Fibroblast of the aortic adventitia (primary cell): ENCODE measurements around the gene ZSCAN12. TPM values are rescaled to one million over a fixed set of nuclear protein-coding genes. Genes with fewer than 3 reads are reported as not detected.
"Not testable (repeated sequence)": the region's sequence is repeated elsewhere in the genome, so short reads cannot be mapped to it uniquely, and the experiment has no call there.

Experiments used
- DNase-seq: peaks from one replicate; pipeline ENCODE4 v3.0.0-alpha.2; 2010; ENCODE audit warnings: low read depth
- H3K4me3 ChIP-seq: 2 replicates; pipeline ENCODE4 v1.5.1; 2011; ENCODE audit warnings: low read depth, mild to moderate bottlenecking, control low read depth, low read length, moderate library complexity
- total RNA-seq: library from RNA; depleted of rRNA; stranded (reverse); fragments of >200 nt; gene quantifications from 2 replicates; pipeline ENCODE4 v1.2.3, GENCODE V29; 2012; ENCODE audit warnings: low replicate concordance
- TF ChIP-seq, protein P1 (sequence below): IDR thresholded peaks from 2 replicates; pipeline ENCODE4 v1.5.1; 2011; ENCODE audit warnings: mild to moderate bottlenecking, low read length, control low read depth, inconsistent platforms; ENCODE audit not compliant: insufficient read depth

The ZSCAN12 gene
- total RNA-seq, 1 donor = 6.5 TPM

DNA sequence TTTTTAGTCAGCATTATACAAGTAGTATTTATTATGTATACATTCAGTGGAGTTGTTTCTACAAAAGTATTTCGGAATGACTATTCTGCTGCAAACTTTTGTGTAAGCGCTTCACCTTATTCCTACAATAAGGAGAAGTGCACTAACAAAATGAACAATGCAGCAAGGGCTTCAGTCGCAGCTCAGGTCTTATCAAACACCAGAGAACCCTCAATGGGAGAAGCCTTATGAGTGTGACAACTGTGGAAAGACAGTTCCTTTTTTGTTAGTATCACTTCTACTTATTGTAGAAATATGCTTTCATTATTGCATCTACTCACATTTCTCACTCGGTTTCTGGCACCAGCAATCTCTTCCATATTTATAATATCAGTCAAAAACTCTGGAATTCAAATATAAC lies 31.0 kb downstream of the ZSCAN12 start:
- TF ChIP-seq, protein P1, sequence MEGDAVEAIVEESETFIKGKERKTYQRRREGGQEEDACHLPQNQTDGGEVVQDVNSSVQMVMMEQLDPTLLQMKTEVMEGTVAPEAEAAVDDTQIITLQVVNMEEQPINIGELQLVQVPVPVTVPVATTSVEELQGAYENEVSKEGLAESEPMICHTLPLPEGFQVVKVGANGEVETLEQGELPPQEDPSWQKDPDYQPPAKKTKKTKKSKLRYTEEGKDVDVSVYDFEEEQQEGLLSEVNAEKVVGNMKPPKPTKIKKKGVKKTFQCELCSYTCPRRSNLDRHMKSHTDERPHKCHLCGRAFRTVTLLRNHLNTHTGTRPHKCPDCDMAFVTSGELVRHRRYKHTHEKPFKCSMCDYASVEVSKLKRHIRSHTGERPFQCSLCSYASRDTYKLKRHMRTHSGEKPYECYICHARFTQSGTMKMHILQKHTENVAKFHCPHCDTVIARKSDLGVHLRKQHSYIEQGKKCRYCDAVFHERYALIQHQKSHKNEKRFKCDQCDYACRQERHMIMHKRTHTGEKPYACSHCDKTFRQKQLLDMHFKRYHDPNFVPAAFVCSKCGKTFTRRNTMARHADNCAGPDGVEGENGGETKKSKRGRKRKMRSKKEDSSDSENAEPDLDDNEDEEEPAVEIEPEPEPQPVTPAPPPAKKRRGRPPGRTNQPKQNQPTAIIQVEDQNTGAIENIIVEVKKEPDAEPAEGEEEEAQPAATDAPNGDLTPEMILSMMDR = no peak
- H3K4me3 ChIP-seq = no peak overlapping the region
- DNase-seq = no peak

DNA sequence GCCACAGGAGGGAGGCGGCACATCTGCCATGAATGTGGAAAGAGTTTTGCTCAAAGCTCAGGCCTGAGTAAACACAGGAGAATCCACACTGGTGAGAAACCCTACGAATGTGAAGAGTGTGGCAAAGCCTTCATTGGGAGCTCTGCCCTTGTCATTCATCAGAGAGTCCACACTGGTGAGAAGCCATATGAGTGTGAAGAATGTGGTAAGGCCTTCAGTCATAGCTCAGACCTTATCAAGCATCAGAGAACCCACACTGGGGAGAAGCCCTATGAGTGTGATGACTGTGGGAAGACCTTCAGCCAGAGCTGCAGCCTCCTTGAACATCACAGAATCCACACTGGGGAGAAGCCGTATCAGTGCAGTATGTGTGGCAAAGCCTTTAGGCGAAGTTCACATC lies 34.0 kb downstream of the ZSCAN12 start:
- not testable (repeated sequence) for H3K4me3 ChIP-seq, DNase-seq

DNA sequence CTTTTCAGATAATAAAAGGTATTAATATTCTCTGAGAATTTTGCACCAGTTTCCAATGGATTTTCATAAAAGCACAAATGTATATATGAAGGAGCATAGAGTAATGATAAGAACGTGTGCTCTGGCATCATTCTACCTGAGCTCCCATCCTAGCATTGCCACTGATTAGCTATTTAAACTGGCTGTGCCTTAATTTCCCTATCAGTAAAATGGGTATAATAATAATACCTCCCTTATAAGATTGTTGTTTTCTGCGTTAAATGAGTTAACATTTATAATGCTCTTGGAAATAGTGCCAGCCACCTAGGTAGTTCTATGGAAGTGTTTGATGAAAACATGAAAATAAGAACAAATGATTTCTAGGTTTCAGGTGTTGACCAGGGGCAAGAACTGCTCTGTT lies 38.6 kb downstream of the ZSCAN12 start:
- DNase-seq = no peak
- TF ChIP-seq, protein P1 = no peak
- H3K4me3 ChIP-seq = no peak overlapping the region

DNA sequence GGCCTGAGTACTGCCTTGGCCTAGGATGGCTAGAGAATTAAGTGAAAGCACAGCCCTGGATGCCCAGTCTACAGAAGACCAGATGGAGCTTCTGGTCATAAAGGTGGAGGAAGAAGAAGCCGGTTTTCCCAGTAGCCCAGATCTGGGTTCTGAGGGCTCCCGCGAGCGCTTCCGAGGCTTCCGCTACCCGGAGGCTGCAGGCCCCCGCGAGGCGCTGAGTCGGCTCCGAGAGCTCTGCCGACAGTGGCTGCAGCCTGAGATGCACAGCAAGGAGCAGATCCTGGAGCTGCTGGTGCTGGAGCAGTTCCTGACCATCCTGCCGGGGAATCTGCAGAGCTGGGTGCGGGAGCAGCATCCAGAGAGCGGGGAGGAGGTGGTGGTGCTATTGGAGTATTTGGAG lies 40.0 kb downstream of the ZSCAN12 start:
- not testable (repeated sequence) for DNase-seq, H3K4me3 ChIP-seq

DNA sequence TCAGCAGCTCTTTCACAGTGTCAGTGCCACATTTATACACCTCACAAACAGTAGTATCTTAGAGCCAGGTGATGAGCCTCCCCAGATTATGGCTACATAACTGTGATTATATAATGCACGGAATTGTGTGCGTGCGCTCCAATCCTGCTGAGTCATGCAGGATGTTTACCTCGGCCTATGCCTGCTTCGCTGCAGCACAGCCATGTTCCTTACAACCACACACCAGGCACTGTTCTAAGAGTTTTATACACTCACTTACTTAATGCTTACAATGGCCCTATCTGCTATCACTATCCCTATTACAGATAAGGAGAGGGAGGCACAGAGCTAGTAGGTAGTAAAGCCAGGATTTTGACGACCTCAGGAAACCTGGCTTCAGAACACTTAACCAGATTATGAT lies 42.5 kb downstream of the ZSCAN12 start:
- TF ChIP-seq, protein P1 = no peak
- no peak for DNase-seq

DNA sequence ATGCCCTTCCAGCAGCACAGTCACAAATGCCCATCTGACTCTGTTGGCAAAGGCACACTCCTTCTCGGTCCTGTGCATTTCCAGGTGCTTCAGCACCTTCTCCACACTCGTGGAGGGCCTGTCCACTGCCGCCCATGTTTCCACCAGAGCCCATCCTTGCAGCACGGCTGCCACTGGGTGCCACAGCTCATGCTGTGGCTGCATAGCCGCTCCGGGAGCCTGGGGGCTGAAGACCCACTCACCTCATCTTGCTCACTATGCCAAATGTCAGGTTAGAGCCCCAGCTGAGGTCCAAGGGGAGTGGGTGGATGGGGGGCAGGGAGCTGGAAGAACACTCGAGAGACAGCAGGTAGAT lies 42.9 kb downstream of the ZSCAN12 start:
- TF ChIP-seq, protein P1 = no peak
- DNase-seq = no peak
- no peak overlapping the region for H3K4me3 ChIP-seq

More for the DNA sequence above, 42.5 kb downstream of the ZSCAN12 start:
- H3K4me3 ChIP-seq = no peak overlapping the region

DNA sequence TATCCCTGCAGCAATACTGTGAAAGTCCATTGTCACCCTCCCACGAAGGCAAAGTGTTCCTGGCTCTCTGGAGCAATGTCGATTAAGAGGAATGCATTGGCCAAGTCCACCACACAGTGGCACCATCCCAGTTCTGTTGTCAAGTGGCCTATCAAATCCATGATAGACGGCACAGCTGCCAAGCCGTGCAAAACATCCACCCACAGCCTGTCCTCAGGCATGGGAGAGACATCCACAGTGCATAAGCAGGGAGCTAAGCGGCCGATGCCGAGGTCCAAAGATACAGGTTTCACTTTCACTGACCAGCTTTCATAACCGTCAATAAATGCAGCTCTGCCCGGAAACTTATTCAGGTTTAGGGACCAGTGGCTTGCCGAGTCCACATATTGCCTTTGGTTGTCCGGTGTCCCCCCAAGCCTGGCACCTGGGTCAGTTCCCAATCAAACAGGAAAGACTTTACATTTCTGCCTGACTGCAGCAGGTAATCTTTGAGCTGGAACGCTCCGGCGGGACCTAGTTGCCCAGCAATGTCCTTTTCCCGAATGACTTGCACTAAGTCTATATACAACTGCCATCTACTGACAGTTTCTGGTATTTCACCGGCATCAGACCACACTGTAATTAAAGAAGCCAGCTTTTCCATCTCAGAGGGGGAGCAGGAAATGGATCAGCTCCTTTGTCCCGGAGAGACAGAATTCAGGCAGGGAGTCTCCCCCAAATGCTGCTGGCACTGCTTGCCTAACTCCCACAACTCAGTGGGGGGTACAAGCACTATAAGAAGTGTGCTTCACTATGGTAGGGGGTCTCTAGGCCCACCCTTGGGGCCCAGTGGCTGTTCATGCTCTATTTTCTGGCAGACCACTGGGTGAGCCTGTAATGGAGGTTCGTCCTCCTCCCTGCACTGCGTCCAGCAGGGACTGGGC lies 43.5 kb downstream of the ZSCAN12 start:
- peak overlapping the region; percentile 86 for H3K4me3 ChIP-seq
- TF ChIP-seq, protein P1 = peak; percentile 75
- DNase-seq = peak; percentile 94
